Cardiac fibroblast (primary cell): ENCODE measurements around the gene PPP2R5D.

Source experiments
- DNase-seq, 2 donors: peaks; one replicate each; pipeline versions ENCODE4 v3.0.0 to v3.0.0-alpha.2; 2010; ENCODE audit warnings: low read depth in 2 of 2
- H3K4me3 ChIP-seq, 2 donors: replicated peaks in 1 of 2; 1 replicate in 1 of 2; 2 replicates in 1 of 2; pipeline ENCODE4 v1.5.1; 2011; ENCODE audit warnings: low read depth in 2 of 2, low read length in 2 of 2, mild to moderate bottlenecking in 2 of 2, moderate library complexity in 1 of 2
- CTCF ChIP-seq: IDR thresholded peaks from one replicate; pipeline ENCODE4 v1.5.1; 2011; ENCODE audit warnings: low read depth, mild to moderate bottlenecking, low read length, inconsistent platforms

Gene PPP2R5D

DNA sequence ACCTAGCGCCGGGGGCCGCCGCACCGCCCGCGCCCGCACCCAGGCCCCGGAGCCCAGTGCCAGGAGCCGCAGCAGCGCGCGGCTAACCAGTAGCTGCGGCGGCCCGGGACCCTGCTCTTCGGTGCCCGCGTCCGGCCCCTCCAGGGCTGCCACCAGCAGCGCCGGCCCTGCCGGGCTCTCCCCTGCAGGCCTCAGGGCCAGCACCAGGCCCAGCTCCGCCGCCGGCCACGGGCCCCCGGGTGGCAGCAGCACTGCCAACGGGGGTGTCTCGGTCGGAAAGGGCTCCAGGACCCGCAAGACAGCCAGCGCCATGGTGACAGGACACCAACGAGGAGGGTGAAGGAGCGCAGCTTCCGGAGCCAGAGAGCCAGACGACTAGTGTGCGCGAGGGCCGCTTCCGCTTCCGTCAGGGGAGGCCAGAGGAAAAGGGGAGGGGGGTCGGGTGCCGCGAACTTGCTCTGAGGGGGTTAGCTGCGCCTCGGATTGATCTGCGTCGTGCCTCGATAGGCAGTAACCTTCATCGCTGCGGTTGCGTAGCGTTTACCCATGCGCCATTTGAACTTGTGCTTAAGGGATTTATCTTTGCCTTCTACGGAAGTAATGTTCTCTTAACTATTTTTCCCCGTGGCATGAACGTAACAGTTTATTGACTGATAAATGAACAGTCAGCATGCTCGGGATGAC lies 5.4 kb upstream of the PPP2R5D start, which contains the start of gene PEX6:
Gene PEX6, minus strand, starts transcription at position 343 of the 684 bp plus-strand sequence. Its CDS starts 31 bp downstream, at position 312.
- no peak for TF ChIP-seq CTCF
- peak within 1 kb of the TSS; percentile 70 to 71 for H3K4me3 ChIP-seq
- DNase-seq = peak; percentile 77 to 78

DNA sequence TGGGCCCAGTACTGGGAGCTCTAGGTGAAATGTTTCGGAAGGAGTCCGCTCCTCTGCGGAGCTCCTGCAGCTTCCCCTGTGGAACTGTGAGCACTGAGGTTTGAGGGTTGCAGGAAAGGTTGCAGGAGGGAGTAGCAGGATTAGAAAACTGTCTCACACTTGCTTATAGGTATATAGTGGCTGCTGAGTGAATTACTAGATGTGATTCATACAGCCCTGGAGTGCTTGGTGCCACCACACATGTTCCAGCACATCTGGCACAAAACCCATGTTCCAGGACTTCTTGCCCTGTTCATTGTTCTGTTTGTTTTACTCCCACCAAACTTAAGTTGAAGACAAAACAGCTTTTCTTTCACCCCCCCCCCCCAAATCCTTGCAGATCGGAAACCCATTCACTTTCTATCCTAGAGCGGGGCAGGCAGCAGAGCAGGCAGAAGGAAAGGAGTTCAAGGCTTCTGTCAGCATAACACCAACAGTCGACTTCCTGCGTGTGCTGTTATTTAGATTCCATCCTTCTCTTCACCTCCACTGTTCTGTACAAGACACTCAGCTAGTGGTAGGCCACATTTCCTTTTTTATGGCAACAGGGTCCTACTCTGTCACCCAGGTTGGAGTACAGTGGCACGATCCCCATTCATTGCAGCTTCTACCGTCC lies 4.7 kb upstream of the PPP2R5D start:
- peak overlapping the region; percentile 70 to 71 for H3K4me3 ChIP-seq
- peak in 1 of 2 donors; percentile 56 for DNase-seq
- TF ChIP-seq CTCF = no peak

- TF ChIP-seq CTCF = no peak
- DNase-seq = peak in 1 of 2 donors; percentile 25
- H3K4me3 ChIP-seq = no peak overlapping the region
Measured at GRCh38 chr6:42981836-42982235, 2.5 kb upstream of the PPP2R5D start.

GRCh38 chr6:42984924-42985475 lies 630 bp downstream of the PPP2R5D start:
- TF ChIP-seq CTCF = no peak
- DNase-seq = peak; percentile 14 to 35
- peak overlapping the region; percentile 72 to 82 for H3K4me3 ChIP-seq

GRCh38 chr6:42987533-42988451 lies 3.4 kb downstream of the PPP2R5D start:
- DNase-seq = peak in 1 of 2 donors; percentile 21
- TF ChIP-seq CTCF = no peak
- no peak overlapping the region for H3K4me3 ChIP-seq

DNA sequence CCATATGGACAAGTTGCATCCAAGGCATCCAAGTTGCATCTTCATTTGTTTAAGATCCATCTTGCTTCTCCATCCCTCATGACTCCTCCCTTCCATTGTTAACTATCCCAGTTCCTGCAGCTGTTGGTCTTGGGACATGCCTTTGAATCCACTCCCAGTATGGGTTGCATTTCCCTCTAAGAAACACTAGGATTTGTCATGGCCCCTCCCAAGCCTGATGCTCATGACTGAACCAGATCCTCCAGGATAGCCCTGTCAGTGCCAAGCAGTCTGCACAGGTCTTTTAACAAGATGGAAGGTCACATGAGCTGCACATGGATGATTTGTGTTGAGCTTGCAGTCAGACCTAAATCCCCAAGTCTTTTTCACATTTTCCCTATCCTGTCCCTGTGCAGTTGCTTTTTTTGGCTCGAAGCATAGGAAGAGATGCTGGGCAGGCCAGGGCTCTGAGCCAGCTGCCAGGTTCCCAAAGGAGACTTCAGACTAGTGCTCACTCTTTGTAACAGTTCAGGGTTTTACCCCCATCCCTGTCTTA lies 4.2 kb downstream of the PPP2R5D start:
- H3K4me3 ChIP-seq = no peak overlapping the region
- peak; percentile 63 to 67 for DNase-seq
- no peak for TF ChIP-seq CTCF
